Measurements from ENCODE around the gene IRF2. TPM values are rescaled to one million over a fixed set of nuclear protein-coding genes. Genes with fewer than 3 reads are reported as not detected.

The IRF2 gene
- total RNA-seq, 2 donors from 2014 or later: 17.3 to 24.6 TPM

- Histone ChIP-seq H3K27ac (ENCODE audit: low read depth, low read length) (peak overlapping the region; percentile 91), H3K9ac (ENCODE audit: extremely low read depth, low read length, poor library complexity, severe bottlenecking) (no peak overlapping the region)
- H3K36me3 Mint-ChIP-seq (ENCODE audit: low read depth): peaks cover 62% of the 10 kb centered on the region
Observed at GRCh38 chr4:184400891-184401290, 73.5 kb downstream of the IRF2 start.

DNA sequence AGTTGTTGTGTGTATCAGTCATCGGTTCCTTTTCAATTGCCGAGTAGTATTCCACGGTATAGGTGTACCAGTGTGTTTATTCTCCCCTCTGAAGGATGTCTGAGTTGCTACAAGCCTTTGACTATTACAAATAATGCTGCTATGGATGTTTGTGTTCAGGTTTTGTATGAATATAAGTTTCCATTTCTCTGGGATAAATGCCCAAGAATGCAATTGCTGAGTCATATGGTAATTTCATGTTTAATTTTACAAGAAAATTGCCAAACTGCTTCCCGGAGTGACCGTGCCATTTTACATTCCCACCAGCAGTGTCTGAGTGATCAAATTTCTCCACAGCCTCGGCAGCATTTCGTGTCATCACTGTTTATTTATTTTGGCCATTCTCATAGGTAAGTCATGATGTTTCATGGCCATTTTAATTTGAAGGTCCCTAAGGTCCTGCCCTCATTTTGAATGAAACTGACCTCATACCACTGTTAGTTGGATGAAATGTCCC is 73.9 kb downstream of the IRF2 start:
- H3K27ac ChIP-seq (ENCODE audit: low read depth, low read length): no peak overlapping the region
- H3K36me3 Mint-ChIP-seq (ENCODE audit: low read depth): peaks cover 61% of the 10 kb centered on the region

More at GRCh38 chr4:184400891-184401290, 73.5 kb downstream of the IRF2 start:
- H3K4me3 Mint-ChIP-seq: no peak overlapping the region
- DNase-seq: no peak
- H3K4me3 ChIP-seq (ENCODE audit: low read length): no peak overlapping the region
- TF ChIP-seq, protein P1, sequence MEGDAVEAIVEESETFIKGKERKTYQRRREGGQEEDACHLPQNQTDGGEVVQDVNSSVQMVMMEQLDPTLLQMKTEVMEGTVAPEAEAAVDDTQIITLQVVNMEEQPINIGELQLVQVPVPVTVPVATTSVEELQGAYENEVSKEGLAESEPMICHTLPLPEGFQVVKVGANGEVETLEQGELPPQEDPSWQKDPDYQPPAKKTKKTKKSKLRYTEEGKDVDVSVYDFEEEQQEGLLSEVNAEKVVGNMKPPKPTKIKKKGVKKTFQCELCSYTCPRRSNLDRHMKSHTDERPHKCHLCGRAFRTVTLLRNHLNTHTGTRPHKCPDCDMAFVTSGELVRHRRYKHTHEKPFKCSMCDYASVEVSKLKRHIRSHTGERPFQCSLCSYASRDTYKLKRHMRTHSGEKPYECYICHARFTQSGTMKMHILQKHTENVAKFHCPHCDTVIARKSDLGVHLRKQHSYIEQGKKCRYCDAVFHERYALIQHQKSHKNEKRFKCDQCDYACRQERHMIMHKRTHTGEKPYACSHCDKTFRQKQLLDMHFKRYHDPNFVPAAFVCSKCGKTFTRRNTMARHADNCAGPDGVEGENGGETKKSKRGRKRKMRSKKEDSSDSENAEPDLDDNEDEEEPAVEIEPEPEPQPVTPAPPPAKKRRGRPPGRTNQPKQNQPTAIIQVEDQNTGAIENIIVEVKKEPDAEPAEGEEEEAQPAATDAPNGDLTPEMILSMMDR (conservative IDR thresholded peaks at IDR 0.05): no peak
- no peaks in the 10 kb centered on the region for H3K27me3 Mint-ChIP-seq (ENCODE audit: insufficient read depth)
- H3K27ac Mint-ChIP-seq: no peak overlapping the region
- peaks cover 25% of the 10 kb centered on the region for H3K4me1 Mint-ChIP-seq
- peaks cover 11% of the 10 kb centered on the region for H3K4me1 ChIP-seq (ENCODE audit: control insufficient read depth, insufficient read depth, low read length)
- H3K27me3 ChIP-seq (ENCODE audit: control insufficient read depth, insufficient read depth, low read length, poor library complexity, severe bottlenecking): no peaks in the 10 kb centered on the region
- no peaks in the 10 kb centered on the region for H3K9me3 ChIP-seq (ENCODE audit: control insufficient read depth, low read length)
- no peaks in the 10 kb centered on the region for H3K9me3 Mint-ChIP-seq
- H3K36me3 ChIP-seq (ENCODE audit: control insufficient read depth, insufficient read depth, low read length): no peaks in the 10 kb centered on the region
- 87 to 92% methylated on average over 8 of the region's 8 CpGs for WGBS, 2 experiments (ENCODE audit: insufficient coverage in 1 of 2, insufficient read length in 1 of 2)

GRCh38 chr4:184399512-184399908 is 74.8 kb downstream of the IRF2 start:
- H3K27ac ChIP-seq (ENCODE audit: low read depth, low read length): no peak overlapping the region
- WGBS, 2 experiments (ENCODE audit: insufficient coverage in 1 of 2, insufficient read length in 1 of 2): 95 to 100% methylated on average over 3 of the region's 3 CpGs
- DNase-seq: peak; percentile 1
- H3K9ac ChIP-seq (ENCODE audit: extremely low read depth, low read length, poor library complexity, severe bottlenecking): no peak overlapping the region
- H3K4me3 ChIP-seq (ENCODE audit: low read length): no peak overlapping the region
- no peaks in the 10 kb centered on the region for H3K9me3 ChIP-seq (ENCODE audit: control insufficient read depth, low read length)
- H3K36me3 Mint-ChIP-seq (ENCODE audit: low read depth): peaks cover 60% of the 10 kb centered on the region
- H3K9me3 Mint-ChIP-seq: no peaks in the 10 kb centered on the region
- no peak overlapping the region for H3K27ac Mint-ChIP-seq
- peaks cover 25% of the 10 kb centered on the region for H3K4me1 Mint-ChIP-seq
- no peaks in the 10 kb centered on the region for H3K36me3 ChIP-seq (ENCODE audit: control insufficient read depth, insufficient read depth, low read length)
- H3K27me3 Mint-ChIP-seq (ENCODE audit: insufficient read depth): no peaks in the 10 kb centered on the region
- no peak overlapping the region for H3K4me3 Mint-ChIP-seq
- peaks cover 11% of the 10 kb centered on the region for H3K4me1 ChIP-seq (ENCODE audit: control insufficient read depth, insufficient read depth, low read length)
- TF ChIP-seq, protein P1 (conservative IDR thresholded peaks at IDR 0.05): no peak
- H3K27me3 ChIP-seq (ENCODE audit: control insufficient read depth, insufficient read depth, low read length, poor library complexity, severe bottlenecking): no peaks in the 10 kb centered on the region

More for the DNA sequence above, 73.9 kb downstream of the IRF2 start:
- DNase-seq: no peak
- Histone ChIP-seq H3K4me3 (ENCODE audit: low read length) (no peak overlapping the region), H3K4me1 (ENCODE audit: control insufficient read depth, insufficient read depth, low read length) (peaks cover 11% of the 10 kb centered on the region), H3K9me3 (ENCODE audit: control insufficient read depth, low read length) (no peaks in the 10 kb centered on the region), H3K9ac (ENCODE audit: extremely low read depth, low read length, poor library complexity, severe bottlenecking) (no peak overlapping the region), H3K36me3 (ENCODE audit: control insufficient read depth, insufficient read depth, low read length) (no peaks in the 10 kb centered on the region), H3K27me3 (ENCODE audit: control insufficient read depth, insufficient read depth, low read length, poor library complexity, severe bottlenecking) (no peaks in the 10 kb centered on the region)
- Mint-ChIP-seq H3K27ac (no peak overlapping the region), H3K4me3 (no peak overlapping the region), H3K4me1 (peaks cover 25% of the 10 kb centered on the region), H3K27me3 (ENCODE audit: insufficient read depth) (no peaks in the 10 kb centered on the region), H3K9me3 (no peaks in the 10 kb centered on the region)
- TF ChIP-seq, protein P1 (conservative IDR thresholded peaks at IDR 0.05): no peak
- WGBS, 2 experiments (ENCODE audit: insufficient coverage in 1 of 2, insufficient read length in 1 of 2): 97 to 100% methylated on average over 6 to 7 of the region's 7 CpGs

All from endodermal cell (in vitro differentiated cells).